ENCODE results near the gene MMEL1. TPM values are rescaled to one million over a fixed set of nuclear protein-coding genes. Genes with fewer than 3 reads are reported as not detected.

Gene MMEL1
- total and polyA plus RNA-seq, 2 donors (not counting 1 experiment from before 2014, with no cell fraction given), result not detected

- intact Hi-C loops (cut with micrococcal nuclease), result loop anchor here (10.0 kb wide), 2 partner anchors 449 to 981 kb away; partner anchors contain the start of genes FAAP20 and TPRG1L
- Histone ChIP-seq H3K79me2 (ENCODE audit: control insufficient read depth, insufficient read depth, low read length) (peaks cover 15% of the 10 kb centered on the region), H3K27ac (ENCODE audit: low read length in 2 of 2) (no peak overlapping the region), H3K9ac (ENCODE audit: low read length) (no peak overlapping the region), H3K4me3 (ENCODE audit: control extremely low read depth in 1 of 5, extremely low read depth in 1 of 5, insufficient read depth in 1 of 5, low read depth in 2 of 5, low read length in 4 of 5) (no peak overlapping the region), H3K9me3 (ENCODE audit: control extremely low read depth in 1 of 3, control insufficient read depth in 2 of 3, insufficient read depth in 1 of 3, low read length in 2 of 3) (peaks cover 0 to 26% (median 22%) of the 10 kb centered on the region in 3 donors), H3K4me1 (ENCODE audit: control insufficient read depth in 2 of 2, insufficient read depth in 2 of 2, low read length in 2 of 2) (peaks cover 13 to 17% of the 10 kb centered on the region in 2 donors), H3K36me3 (replicated peaks in 1 of 2; ENCODE audit: control extremely low read depth in 1 of 2, control insufficient read depth in 1 of 2, extremely low read depth in 1 of 2, insufficient read depth in 2 of 2, low read length in 1 of 2) (no peaks in the 10 kb centered on the region), H4K20me1 (ENCODE audit: control insufficient read depth, insufficient read depth, low read length, poor library complexity, severe bottlenecking) (peaks cover 13% of the 10 kb centered on the region), H3K4me2 (replicated peaks; ENCODE audit: low read depth, low read length, poor library complexity, severe bottlenecking) (no peak overlapping the region), H3K27me3 (replicated peaks in 1 of 4; ENCODE audit: control extremely low read depth in 1 of 4, control insufficient read depth in 3 of 4, insufficient read depth in 4 of 4, low read length in 3 of 4) (peaks cover 0 to 3% (median 0%) of the 10 kb centered on the region in 4 experiments), H2AFZ (ENCODE audit: insufficient read depth, low read depth, low read length, poor library complexity, severe bottlenecking) (no peak overlapping the region)
- WGBS (ENCODE audit: insufficient coverage), result 91% methylated on average over 14 of the region's 14 CpGs
- Mint-ChIP-seq H3K4me1 (peaks cover 12% of the 10 kb centered on the region), H3K4me3 (no peak overlapping the region), H3K27me3 (no peaks in the 10 kb centered on the region), H3K27ac (no peak overlapping the region), H3K9me3 (ENCODE audit: insufficient read depth) (peaks cover 10% of the 10 kb centered on the region)
- ChIA-PET CTCF (interaction anchor here (0.7 to 1.2 kb wide), 2 partner anchors 88 to 143 kb away, joined by 3 to 4 read pairs; partner anchors contain the start of gene TNFRSF14), POLR2A (interaction anchor here (1.3 kb wide), 1 partner anchor 89 kb away, joined by 3 read pairs; no protein-coding TSS in a partner anchor)
- DNase-seq, result no peak
- no peak for ATAC-seq (ENCODE audit: low read depth)
- TF ChIP-seq, protein P1, sequence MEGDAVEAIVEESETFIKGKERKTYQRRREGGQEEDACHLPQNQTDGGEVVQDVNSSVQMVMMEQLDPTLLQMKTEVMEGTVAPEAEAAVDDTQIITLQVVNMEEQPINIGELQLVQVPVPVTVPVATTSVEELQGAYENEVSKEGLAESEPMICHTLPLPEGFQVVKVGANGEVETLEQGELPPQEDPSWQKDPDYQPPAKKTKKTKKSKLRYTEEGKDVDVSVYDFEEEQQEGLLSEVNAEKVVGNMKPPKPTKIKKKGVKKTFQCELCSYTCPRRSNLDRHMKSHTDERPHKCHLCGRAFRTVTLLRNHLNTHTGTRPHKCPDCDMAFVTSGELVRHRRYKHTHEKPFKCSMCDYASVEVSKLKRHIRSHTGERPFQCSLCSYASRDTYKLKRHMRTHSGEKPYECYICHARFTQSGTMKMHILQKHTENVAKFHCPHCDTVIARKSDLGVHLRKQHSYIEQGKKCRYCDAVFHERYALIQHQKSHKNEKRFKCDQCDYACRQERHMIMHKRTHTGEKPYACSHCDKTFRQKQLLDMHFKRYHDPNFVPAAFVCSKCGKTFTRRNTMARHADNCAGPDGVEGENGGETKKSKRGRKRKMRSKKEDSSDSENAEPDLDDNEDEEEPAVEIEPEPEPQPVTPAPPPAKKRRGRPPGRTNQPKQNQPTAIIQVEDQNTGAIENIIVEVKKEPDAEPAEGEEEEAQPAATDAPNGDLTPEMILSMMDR (IDR thresholded peaks at IDR 0.05), result no peak
Measured at GRCh38 chr1:2644171-2644570, 11.4 kb upstream of the MMEL1 start.

- Histone ChIP-seq H3K79me2 (ENCODE audit: control insufficient read depth, insufficient read depth, low read length) (peaks cover 15% of the 10 kb centered on the region), H3K27me3 (replicated peaks in 1 of 4; ENCODE audit: control extremely low read depth in 1 of 4, control insufficient read depth in 3 of 4, insufficient read depth in 4 of 4, low read length in 3 of 4) (no peaks in the 10 kb centered on the region), H3K4me1 (ENCODE audit: control insufficient read depth in 2 of 2, insufficient read depth in 2 of 2, low read length in 2 of 2) (peaks cover 13 to 17% of the 10 kb centered on the region in 2 donors), H2AFZ (ENCODE audit: insufficient read depth, low read depth, low read length, poor library complexity, severe bottlenecking) (peak overlapping the region; percentile 96), H3K4me3 (ENCODE audit: control extremely low read depth in 1 of 5, extremely low read depth in 1 of 5, insufficient read depth in 1 of 5, low read depth in 2 of 5, low read length in 4 of 5) (peak overlapping the region in 3 of 5 experiments; percentile 80 to 91 (median 85)), H3K9ac (ENCODE audit: low read length) (peak overlapping the region; percentile 98), H3K9me3 (ENCODE audit: control extremely low read depth in 1 of 3, control insufficient read depth in 2 of 3, insufficient read depth in 1 of 3, low read length in 2 of 3) (peaks cover 0 to 22% (median 21%) of the 10 kb centered on the region in 3 donors), H4K20me1 (ENCODE audit: control insufficient read depth, insufficient read depth, low read length, poor library complexity, severe bottlenecking) (peaks cover 13% of the 10 kb centered on the region), H3K36me3 (replicated peaks in 1 of 2; ENCODE audit: control extremely low read depth in 1 of 2, control insufficient read depth in 1 of 2, extremely low read depth in 1 of 2, insufficient read depth in 2 of 2, low read length in 1 of 2) (no peaks in the 10 kb centered on the region), H3K27ac (ENCODE audit: low read length in 2 of 2) (no peak overlapping the region), H3K4me2 (replicated peaks; ENCODE audit: low read depth, low read length, poor library complexity, severe bottlenecking) (peak overlapping the region; percentile 100)
- no peak for DNase-seq
- no peak for ATAC-seq (ENCODE audit: low read depth)
- 10% methylated on average over 21 of the region's 24 CpGs for WGBS (ENCODE audit: insufficient coverage)
- Mint-ChIP-seq H3K9me3 (ENCODE audit: insufficient read depth) (peaks cover 10% of the 10 kb centered on the region), H3K4me3 (peak overlapping the region; percentile 67), H3K27me3 (no peaks in the 10 kb centered on the region), H3K27ac (peak overlapping the region; percentile 70), H3K4me1 (peaks cover 12% of the 10 kb centered on the region)
- POLR2A ChIA-PET, result interaction anchor here (0.8 to 1.3 kb wide), 5 partner anchors 87 to 97 kb away, joined by 3 read pairs; partner anchors contain the start of gene TNFRSF14
- TF ChIP-seq, protein P1 (IDR thresholded peaks at IDR 0.05), result no peak
- no peak for TF ChIP-seq EZH2 (IDR thresholded peaks at IDR 0.05; ENCODE audit: borderline replicate concordance, insufficient read depth, low read depth, low read length, poor library complexity, severe bottlenecking)
- CTCF ChIA-PET, result interaction anchor here (1.2 kb wide), 1 partner anchor 87 kb away, joined by 4 read pairs; the partner anchor contains the start of gene TNFRSF14
- intact Hi-C loops (cut with micrococcal nuclease), result loop anchor here (1.0 to 10.0 kb wide), 6 partner anchors 58 to 981 kb away; partner anchors contain the start of genes FAAP20, PANK4, PEX10 and TNFRSF14
Measured at GRCh38 chr1:2643414-2644077, 10.7 kb upstream of the MMEL1 start.

Data from B cell (primary cell).